ENCODE data around the gene DTNB.
"Not testable (repeated sequence)": the region's sequence is repeated elsewhere in the genome, so short reads cannot be mapped to it uniquely, and the experiment has no call there.

DTNB gene

GRCh38 chr2:25615386-25615785, 58.0 kb downstream of the DTNB start:
- DNase-seq (ENCODE audit: low read depth): no peak
- H3K4me3 ChIP-seq (ENCODE audit: low read depth, low read length): no peak overlapping the region

GRCh38 chr2:25614711-25615110, 58.7 kb downstream of the DTNB start:
- no peak for DNase-seq (ENCODE audit: low read depth)
- in situ Hi-C loops (cut with HindIII; ENCODE audit: low sequenced_read_pairs): no loop called here
- TF ChIP-seq CTCF (IDR thresholded peaks at IDR 0.05; ENCODE audit: low read depth, low read length, missing control alignments): no peak
- H3K4me3 ChIP-seq (ENCODE audit: low read depth, low read length): no peak overlapping the region

More at GRCh38 chr2:25615386-25615785, 58.0 kb downstream of the DTNB start:
- in situ Hi-C loops (cut with HindIII; ENCODE audit: low sequenced_read_pairs): no loop called here
- TF ChIP-seq CTCF (IDR thresholded peaks at IDR 0.05; ENCODE audit: low read depth, low read length, missing control alignments): no peak

- no peak for DNase-seq (ENCODE audit: low read depth)
- no peak for TF ChIP-seq CTCF (IDR thresholded peaks at IDR 0.05; ENCODE audit: low read depth, low read length, missing control alignments)
- H3K4me3 ChIP-seq (ENCODE audit: low read depth, low read length): no peak overlapping the region
- in situ Hi-C loops (cut with HindIII; ENCODE audit: low sequenced_read_pairs): no loop called here
Observed at GRCh38 chr2:25608718-25609117, 64.7 kb downstream of the DTNB start.

GRCh38 chr2:25606892-25607291, 66.5 kb downstream of the DTNB start:
- in situ Hi-C loops (cut with HindIII; ENCODE audit: low sequenced_read_pairs): no loop called here
- H3K4me3 ChIP-seq (ENCODE audit: low read depth, low read length): no peak overlapping the region
- DNase-seq (ENCODE audit: low read depth): no peak
- peak; percentile 49 for TF ChIP-seq CTCF (IDR thresholded peaks at IDR 0.05; ENCODE audit: low read depth, low read length, missing control alignments)

- in situ Hi-C loops (cut with HindIII; ENCODE audit: low sequenced_read_pairs): no loop called here
- DNase-seq (ENCODE audit: low read depth): no peak
- TF ChIP-seq CTCF (IDR thresholded peaks at IDR 0.05; ENCODE audit: low read depth, low read length, missing control alignments): no peak
- no peak overlapping the region for H3K4me3 ChIP-seq (ENCODE audit: low read depth, low read length)
Observed at GRCh38 chr2:25602333-25602723, 71.0 kb downstream of the DTNB start.

GRCh38 chr2:25601711-25602332, 71.6 kb downstream of the DTNB start:
- H3K4me3 ChIP-seq (ENCODE audit: low read depth, low read length); in situ Hi-C loops (cut with HindIII; ENCODE audit: low sequenced_read_pairs); DNase-seq (ENCODE audit: low read depth): not testable (repeated sequence)

GRCh38 chr2:25598911-25599310, 74.5 kb downstream of the DTNB start:
- DNase-seq (ENCODE audit: low read depth): no peak
- no peak for TF ChIP-seq CTCF (IDR thresholded peaks at IDR 0.05; ENCODE audit: low read depth, low read length, missing control alignments)
- no peak overlapping the region for H3K4me3 ChIP-seq (ENCODE audit: low read depth, low read length)
- in situ Hi-C loops (cut with HindIII; ENCODE audit: low sequenced_read_pairs): no loop called here
